HG03460 (cell line): ENCODE results near the gene GIT2.

Experiments
- ATAC-seq: cut with Tn5 transposase; IDR thresholded peaks from one replicate; pipeline ENCODE4 v1.9.1; 2021; ENCODE audit not compliant: unreplicated experiment

GIT2 gene

GRCh38 chr12:109983432-109984142, 12.6 kb downstream of the GIT2 start:
- no peak for ATAC-seq

- no peak for ATAC-seq
Measured at GRCh38 chr12:109982210-109982609, 14.0 kb downstream of the GIT2 start.

- no peak for ATAC-seq
Measured at GRCh38 chr12:109981311-109981710, 14.9 kb downstream of the GIT2 start.

- ATAC-seq: no peak
Measured at GRCh38 chr12:109972821-109973220, 23.3 kb downstream of the GIT2 start.

- ATAC-seq: no peak
Measured at GRCh38 chr12:109968801-109969200, 27.4 kb downstream of the GIT2 start.

GRCh38 chr12:109968032-109968420, 28.1 kb downstream of the GIT2 start:
- no peak for ATAC-seq

GRCh38 chr12:109967383-109968031, 28.7 kb downstream of the GIT2 start:
- no peak for ATAC-seq

- no peak for ATAC-seq
Measured at GRCh38 chr12:109966546-109966945, 29.6 kb downstream of the GIT2 start.

GRCh38 chr12:109963743-109964429, 32.3 kb downstream of the GIT2 start:
- ATAC-seq: no peak

- ATAC-seq: no peak
Measured at GRCh38 chr12:109963330-109963729, 32.8 kb downstream of the GIT2 start.

GRCh38 chr12:109962398-109962797, 33.8 kb downstream of the GIT2 start:
- ATAC-seq: no peak

GRCh38 chr12:109961612-109962011, 34.6 kb downstream of the GIT2 start:
- ATAC-seq: no peak

- no peak for ATAC-seq
Measured at GRCh38 chr12:109961201-109961600, 35.0 kb downstream of the GIT2 start.

- ATAC-seq: no peak
Measured at GRCh38 chr12:109959411-109960093, 36.6 kb downstream of the GIT2 start.

GRCh38 chr12:109958374-109958773, 37.8 kb downstream of the GIT2 start:
- no peak for ATAC-seq

GRCh38 chr12:109953656-109954055, 42.5 kb downstream of the GIT2 start:
- ATAC-seq: no peak

GRCh38 chr12:109952873-109953272, 43.3 kb downstream of the GIT2 start:
- no peak for ATAC-seq

- ATAC-seq: no peak
Measured at GRCh38 chr12:109952160-109952858, 43.9 kb downstream of the GIT2 start.

GRCh38 chr12:109951751-109952150, 44.4 kb downstream of the GIT2 start:
- ATAC-seq: no peak

- no peak for ATAC-seq
Measured at GRCh38 chr12:109951136-109951535, 45.0 kb downstream of the GIT2 start.

GRCh38 chr12:109950625-109951024, 45.5 kb downstream of the GIT2 start:
- ATAC-seq: no peak
